K562 (cell line): ENCODE results near the gene CEACAM21. TPM values are rescaled to one million over a fixed set of nuclear protein-coding genes. Genes with fewer than 3 reads are reported as not detected.

Experiments
- CEBPB ChIP-seq: fragments of 450-650 bp; IDR thresholded peaks from 2 replicates; pipeline ENCODE4 v1.6.1; 2016; ENCODE audit warnings: missing genetic modification characterization, missing compliant biosample characterization
- ERF ChIP-seq: fragments of 450-650 bp; formaldehyde crosslinking; IDR thresholded peaks from 2 replicates; pipeline ENCODE4 v1.4.0; 2020; ENCODE audit warnings: mild to moderate bottlenecking, mixed read lengths
- FOXA1 ChIP-seq: fragments of 450-650 bp; IDR thresholded peaks from 2 replicates; pipeline ENCODE4 v1.6.1; 2016; ENCODE audit warnings: mild to moderate bottlenecking, borderline replicate concordance
- KAT7 ChIP-seq: sonication (generic); formaldehyde crosslinking; IDR thresholded peaks from 2 replicates; pipeline ENCODE4 v1.8.0; 2022; ENCODE audit warnings: missing genetic modification reagents, mild to moderate bottlenecking, borderline replicate concordance
- TEAD2 ChIP-seq: fragments of 450-650 bp; IDR thresholded peaks from 2 replicates; pipeline ENCODE4 v1.6.1; 2016; ENCODE audit warnings: missing genetic modification characterization, control low read depth, missing compliant biosample characterization
- ZNF224 ChIP-seq: sonication (generic); formaldehyde crosslinking; IDR thresholded peaks from 2 replicates; pipeline ENCODE4 v1.8.0; 2022; ENCODE audit warnings: mild to moderate bottlenecking, missing genetic modification reagents
- ZNF318 ChIP-seq, 2 experiments: fragments of 450-650 bp; IDR thresholded peaks; 2 replicates each; pipeline ENCODE4 v1.6.1; 2016; ENCODE audit warnings: mild to moderate bottlenecking in 2 of 2, borderline replicate concordance in 1 of 2, low read depth in 1 of 2, moderate library complexity in 1 of 2
- polyA plus RNA-seq, 8 experiments: library from polyadenylated mRNA; depleted of rRNA in 4 of 8; stranded (reverse) in 5 of 8; unstranded in 3 of 8; fragments of >200 nt; fragmentation: Nextera tagmentation in 2 of 8; fragmentation: Illumina TruSeq in 1 of 8; extraction: Ambion mirVana in 2 of 8; extraction: Trizol in 1 of 8; gene quantifications; 2 replicates each; pipeline versions ENCODE4 v1.2.1 to v1.2.3, GENCODE V29; 2011 to 2014; ENCODE audit warnings: inconsistent platforms in 1 of 8, missing spikeins in 1 of 8
- total RNA-seq, 7 experiments: library from RNA; depleted of rRNA in 6 of 7; stranded (reverse); fragments of >200 nt in 6 of 7; fragmentation: Illumina TruSeq in 2 of 7; extraction: Trizol in 2 of 7; gene quantifications; 2 replicates each; pipeline versions ENCODE4 v1.2.1 to v1.2.3, GENCODE V29; 2011 to 2021; ENCODE audit warnings: low replicate concordance in 1 of 7

Gene CEACAM21
- total and polyA plus RNA-seq, 9 of the 15 experiments (the other 6 are each of a cell fraction or from before 2014, with no cell fraction given), result 0.06 to 0.40 (median 0.18) TPM; not detected in 1

- TF ChIP-seq ZNF318 (IDR thresholded peaks at IDR 0.05; ENCODE audit: borderline replicate concordance in 1 of 2, low read depth in 1 of 2) (no peak), KAT7 (CRISPR knock-in tag) (no peak), ERF (CRISPR knock-in tag) (no peak), FOXA1 (no peak), TEAD2 (tag) (peak; percentile 95), ZNF224 (CRISPR knock-in tag) (no peak), CEBPB (tag) (no peak)
These were observed 12.7 kb downstream of the CEACAM21 start (continued) for GRCh38 chr19:41588497-41589209.
